Liver (tissue), 2 donors: ENCODE results near the gene MAN2A2.

Experiments used
- SP1 ChIP-seq: IDR thresholded peaks from 2 replicates; pipeline ENCODE4 v1.6.1; 2018; ENCODE audit warnings: antibody characterized with exemption, mild to moderate bottlenecking
- TF ChIP-seq, protein P1 (sequence below): IDR thresholded peaks from 2 replicates; pipeline ENCODE4 v1.6.1; 2016; ENCODE audit warnings: antibody characterized with exemption
- donor health status: healthy.

DNA sequence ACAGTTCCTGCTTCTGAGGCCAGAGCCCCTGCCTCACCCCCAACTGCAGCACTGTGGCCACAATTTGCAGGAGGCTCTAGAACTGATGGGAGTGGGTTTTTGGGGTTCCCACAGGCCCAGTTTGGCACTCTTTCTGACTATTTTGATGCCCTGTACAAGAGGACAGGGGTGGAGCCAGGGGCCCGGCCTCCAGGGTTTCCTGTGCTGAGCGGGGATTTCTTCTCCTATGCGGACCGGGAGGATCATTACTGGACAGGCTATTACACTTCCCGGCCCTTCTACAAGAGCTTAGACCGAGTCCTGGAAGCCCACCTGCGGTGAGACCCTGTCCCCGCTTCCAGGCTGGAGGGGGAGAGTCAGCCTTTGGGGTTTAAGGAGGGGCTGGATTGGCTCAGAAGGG is 6.9 kb downstream of the MAN2A2 start:
- no peak for TF ChIP-seq SP1
- TF ChIP-seq, protein P1, sequence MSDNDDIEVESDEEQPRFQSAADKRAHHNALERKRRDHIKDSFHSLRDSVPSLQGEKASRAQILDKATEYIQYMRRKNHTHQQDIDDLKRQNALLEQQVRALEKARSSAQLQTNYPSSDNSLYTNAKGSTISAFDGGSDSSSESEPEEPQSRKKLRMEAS, result no peak
